Tibial artery (tissue), 4 donors: ENCODE measurements around the gene OBP2A.
"Not testable (repeated sequence)": the region's sequence is repeated elsewhere in the genome, so short reads cannot be mapped to it uniquely, and the experiment has no call there.

Source experiments
- DNase-seq, 2 donors: peaks; one replicate each; pipeline ENCODE4 v3.0.0-alpha.2; 2019
- H3K27ac ChIP-seq, 2 donors: fragments of 200-600 bp; sonication (generic) in 1 of 2; 1 replicate in 1 of 2; 2 replicates in 1 of 2; pipeline ENCODE4 v1.5.1; 2018 to 2019; ENCODE audit warnings: mild to moderate bottlenecking in 1 of 2
- H3K27me3 ChIP-seq, 2 donors: fragments of 200-600 bp; sonication (generic) in 1 of 2; one replicate each; pipeline versions ENCODE4 v1.5.1 to v1.6.0; 2016 to 2019
- H3K36me3 ChIP-seq, 3 donors: fragments of 200-600 bp; sonication (generic) in 2 of 3; one replicate each; pipeline ENCODE4 v1.5.1; 2016 to 2019; ENCODE audit warnings: mild to moderate bottlenecking in 2 of 3
- H3K4me1 ChIP-seq, 4 donors: fragments of 200-600 bp; sonication (generic) in 2 of 4; 1 replicate in 3 of 4; 2 replicates in 1 of 4; pipeline ENCODE4 v1.5.1; 2016 to 2019
- H3K4me3 ChIP-seq, 2 donors: fragments of 200-600 bp; sonication (generic) in 1 of 2; 1 replicate in 1 of 2; 2 replicates in 1 of 2; pipeline ENCODE4 v1.5.1; 2018 to 2019; ENCODE audit warnings: mild to moderate bottlenecking in 2 of 2
- H3K9me3 ChIP-seq, 3 donors: fragments of 200-600 bp; sonication (generic) in 1 of 3; one replicate each; pipeline ENCODE4 v1.5.1; 2016 to 2019
- intact Hi-C: fragments of 100-400 bp; cut with DNase I; formaldehyde crosslinking; loops from one replicate; pipeline ENCODE4 v1.15.0; 2023; ENCODE audit warnings: low total_unique reads
- TF ChIP-seq, protein P1 (sequence below), 2 experiments: fragments of 200-600 bp in 1 of 2; fragments of 450-650 bp in 1 of 2; IDR thresholded peaks; one replicate each; pipeline ENCODE4 v1.5.1; 2017 to 2019; ENCODE audit warnings: antibody characterized with exemption in 2 of 2, mild to moderate bottlenecking in 1 of 2, moderate library complexity in 1 of 2

OBP2A gene

DNA sequence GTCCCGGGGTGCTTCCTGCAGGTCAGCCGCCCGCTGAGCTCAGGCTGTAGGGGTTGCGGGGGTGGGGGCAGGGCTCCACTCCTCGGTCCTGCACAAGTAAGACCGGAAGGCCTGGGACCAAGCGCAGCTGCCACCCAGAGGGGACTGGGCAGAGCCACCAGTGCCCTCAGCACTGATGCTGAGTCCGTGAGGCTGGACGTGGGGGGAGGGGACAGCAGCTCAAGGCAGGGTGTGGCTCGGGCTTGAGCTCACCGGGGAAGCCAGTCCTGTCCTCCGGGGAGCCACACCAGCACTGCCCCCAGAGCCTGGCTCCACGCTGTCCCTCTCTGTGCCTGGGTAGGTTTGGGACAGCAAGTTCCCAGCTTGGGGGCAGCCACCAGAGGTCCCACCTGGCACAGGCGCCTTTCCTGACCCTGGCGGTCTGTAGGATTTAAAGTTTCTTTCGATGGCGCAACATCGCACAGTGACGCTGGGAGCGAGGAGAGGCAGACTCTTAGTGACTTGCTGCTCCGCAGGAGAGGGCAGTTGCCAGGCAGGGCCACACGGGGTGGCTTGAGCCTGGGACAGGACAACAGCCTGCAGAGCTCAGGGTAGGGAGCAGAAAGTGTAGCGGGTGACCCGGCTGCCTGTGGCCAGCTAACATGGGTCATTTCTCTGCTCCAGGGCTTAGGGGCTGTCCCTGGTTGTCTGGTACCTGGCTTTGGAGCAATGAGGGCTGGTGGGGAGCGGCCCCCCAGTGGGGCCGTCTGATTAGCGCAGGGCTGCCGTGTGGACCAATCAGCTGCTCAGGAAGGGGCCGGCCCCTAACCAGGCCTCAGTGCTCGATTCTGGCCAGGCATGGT, 19.0 kb upstream of the OBP2A start:
- Histone ChIP-seq H3K9me3 (peaks cover 0 to 5% (median 3%) of the 10 kb centered on the region in 3 donors), H3K4me3 (no peak overlapping the region), H3K4me1 (no peaks in the 10 kb centered on the region), H3K36me3 (no peaks in the 10 kb centered on the region), H3K27ac (no peak overlapping the region), H3K27me3 (peaks cover 0 to 71% of the 10 kb centered on the region in 2 donors)
- TF ChIP-seq, protein P1, sequence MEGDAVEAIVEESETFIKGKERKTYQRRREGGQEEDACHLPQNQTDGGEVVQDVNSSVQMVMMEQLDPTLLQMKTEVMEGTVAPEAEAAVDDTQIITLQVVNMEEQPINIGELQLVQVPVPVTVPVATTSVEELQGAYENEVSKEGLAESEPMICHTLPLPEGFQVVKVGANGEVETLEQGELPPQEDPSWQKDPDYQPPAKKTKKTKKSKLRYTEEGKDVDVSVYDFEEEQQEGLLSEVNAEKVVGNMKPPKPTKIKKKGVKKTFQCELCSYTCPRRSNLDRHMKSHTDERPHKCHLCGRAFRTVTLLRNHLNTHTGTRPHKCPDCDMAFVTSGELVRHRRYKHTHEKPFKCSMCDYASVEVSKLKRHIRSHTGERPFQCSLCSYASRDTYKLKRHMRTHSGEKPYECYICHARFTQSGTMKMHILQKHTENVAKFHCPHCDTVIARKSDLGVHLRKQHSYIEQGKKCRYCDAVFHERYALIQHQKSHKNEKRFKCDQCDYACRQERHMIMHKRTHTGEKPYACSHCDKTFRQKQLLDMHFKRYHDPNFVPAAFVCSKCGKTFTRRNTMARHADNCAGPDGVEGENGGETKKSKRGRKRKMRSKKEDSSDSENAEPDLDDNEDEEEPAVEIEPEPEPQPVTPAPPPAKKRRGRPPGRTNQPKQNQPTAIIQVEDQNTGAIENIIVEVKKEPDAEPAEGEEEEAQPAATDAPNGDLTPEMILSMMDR (IDR thresholded peaks at IDR 0.05) = no peak
- intact Hi-C loops = no loop called here
- peak in 1 of 2 donors; percentile 57 for DNase-seq

DNA sequence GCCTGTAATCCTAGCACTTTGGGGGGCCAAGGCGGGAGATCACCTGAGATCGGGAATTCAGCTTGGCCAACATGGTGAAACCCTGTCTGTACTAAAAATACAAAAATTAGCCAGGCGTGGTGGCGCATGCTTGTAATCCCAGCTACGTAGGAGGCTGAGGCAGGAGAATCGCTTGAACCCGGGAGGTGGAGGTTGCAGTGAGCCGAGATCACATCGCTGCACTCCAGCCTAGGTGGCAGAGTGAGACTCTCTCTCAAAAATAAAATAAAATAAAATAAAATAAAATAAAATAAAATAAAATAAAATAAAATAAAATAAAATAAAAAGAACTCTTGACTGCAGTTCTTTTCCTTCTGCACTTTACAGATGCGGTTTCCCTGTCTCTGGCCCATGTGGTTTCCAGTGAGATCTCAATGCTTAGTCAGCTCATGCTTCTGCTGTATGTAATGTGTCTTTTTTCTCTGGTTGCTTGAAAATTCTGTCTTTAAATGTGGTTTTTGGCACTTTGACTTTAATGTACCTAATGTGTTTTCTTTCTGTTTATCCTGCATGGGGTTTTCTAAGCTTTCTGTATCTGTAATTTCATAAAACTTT, 17.0 kb upstream of the OBP2A start:
- H3K27ac ChIP-seq, intact Hi-C loops, H3K4me1 ChIP-seq, H3K36me3 ChIP-seq, H3K9me3 ChIP-seq, H3K4me3 ChIP-seq: not testable (repeated sequence)
- DNase-seq = peak in 1 of 2 donors; percentile 44
- H3K27me3 ChIP-seq = peaks cover 0 to 63% of the 10 kb centered on the region in 2 donors

DNA sequence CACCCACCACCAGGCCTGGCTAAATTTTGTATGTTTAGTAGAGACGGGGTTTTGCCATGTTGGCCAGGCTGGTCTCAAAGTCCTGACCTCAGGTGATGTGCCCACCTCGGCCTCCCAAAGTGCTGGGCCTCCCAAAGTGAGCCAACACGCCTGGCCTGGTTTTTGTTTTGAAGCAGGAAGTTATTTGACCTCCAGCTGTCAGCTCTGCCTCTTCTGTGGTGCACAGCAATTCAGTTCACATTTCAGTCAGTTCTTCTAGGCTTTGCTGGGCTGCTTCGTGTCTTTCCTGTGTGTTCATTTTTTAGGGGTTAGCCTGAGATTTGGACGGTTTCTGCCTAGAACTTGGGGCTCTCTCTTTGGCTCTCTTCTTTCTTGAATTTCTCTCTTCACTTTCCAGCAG, 15.8 kb upstream of the OBP2A start:
- intact Hi-C loops = no loop called here
- peak in 1 of 2 donors; percentile 55 for DNase-seq

DNA sequence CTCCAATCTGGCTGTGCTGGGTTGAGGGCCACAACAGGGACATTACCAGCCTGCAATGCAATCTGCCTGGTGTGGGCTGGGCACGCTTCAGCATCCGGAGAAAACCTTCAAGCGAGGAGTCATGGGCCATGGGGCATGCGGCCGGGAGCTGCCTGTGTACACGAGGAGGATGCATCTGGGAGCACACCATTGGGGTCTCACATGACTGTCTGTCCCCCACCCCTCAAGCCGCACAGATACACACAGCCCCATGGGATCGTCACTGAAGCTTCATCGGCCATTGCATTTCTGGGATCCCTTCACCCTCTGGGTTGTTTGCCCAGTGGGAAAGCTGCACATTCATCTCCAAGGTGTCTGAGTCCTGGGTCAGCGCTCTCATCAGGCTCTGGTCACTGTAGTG, 14.8 kb upstream of the OBP2A start:
- Histone ChIP-seq H3K27ac (no peak overlapping the region), H3K4me1 (no peaks in the 10 kb centered on the region), H3K36me3 (no peaks in the 10 kb centered on the region), H3K4me3 (no peak overlapping the region), H3K27me3 (peaks cover 0 to 42% of the 10 kb centered on the region in 2 donors), H3K9me3 (peaks cover 0 to 5% (median 3%) of the 10 kb centered on the region in 3 donors)
- intact Hi-C loops = no loop called here
- TF ChIP-seq, protein P1 (IDR thresholded peaks at IDR 0.05) = no peak
- peak in 1 of 2 donors; percentile 38 for DNase-seq

More for the DNA sequence above, 15.8 kb upstream of the OBP2A start:
- TF ChIP-seq, protein P1 (IDR thresholded peaks at IDR 0.05) = no peak
- H3K36me3 ChIP-seq = no peaks in the 10 kb centered on the region
- peaks cover 0 to 5% (median 3%) of the 10 kb centered on the region in 3 donors for H3K9me3 ChIP-seq
- no peak overlapping the region for H3K4me3 ChIP-seq
- no peaks in the 10 kb centered on the region for H3K4me1 ChIP-seq
- H3K27ac ChIP-seq = no peak overlapping the region
- peaks cover 0 to 51% of the 10 kb centered on the region in 2 donors for H3K27me3 ChIP-seq

GRCh38 chr9:135533113-135533512, 12.8 kb upstream of the OBP2A start:
- intact Hi-C loops = no loop called here
- no peak overlapping the region for H3K27ac ChIP-seq
- peak in 1 of 2 donors; percentile 9 for DNase-seq

More at GRCh38 chr9:135533113-135533512, 12.8 kb upstream of the OBP2A start:
- TF ChIP-seq, protein P1 (IDR thresholded peaks at IDR 0.05) = no peak
- H3K27me3 ChIP-seq = peaks cover 0 to 33% of the 10 kb centered on the region in 2 donors
- no peaks in the 10 kb centered on the region for H3K4me1 ChIP-seq
- H3K4me3 ChIP-seq = no peak overlapping the region
- H3K9me3 ChIP-seq = peaks cover 0 to 5% (median 3%) of the 10 kb centered on the region in 3 donors
- H3K36me3 ChIP-seq = no peaks in the 10 kb centered on the region
